Measurements from ENCODE around the gene WIF1.

WIF1 gene

GRCh38 chr12:65121049-65121955 lies at the start of gene WIF1:
WIF1 (minus strand) TSS chr12:65121305; CDS start chr12:65121191, 114 bp downstream.
- DNase-seq (ENCODE audit: low read depth), result no peak

- DNase-seq (ENCODE audit: low read depth), result peak; percentile 37
These were observed 49.2 kb upstream of the WIF1 start for GRCh38 chr12:65170209-65170881.

GRCh38 chr12:65169320-65170208 lies 48.5 kb upstream of the WIF1 start, which contains the start of gene LEMD3:
LEMD3 (plus strand) TSS chr12:65169583; CDS start chr12:65169597, 14 bp downstream.
- DNase-seq (ENCODE audit: low read depth), result peak; percentile 89

- DNase-seq (ENCODE audit: low read depth), result no peak
These were observed 47.7 kb upstream of the WIF1 start for GRCh38 chr12:65168681-65169319.

GRCh38 chr12:65164774-65165173 lies 43.7 kb upstream of the WIF1 start:
- DNase-seq (ENCODE audit: low read depth), result no peak

- DNase-seq (ENCODE audit: low read depth), result no peak
These were observed 43.1 kb upstream of the WIF1 start for GRCh38 chr12:65164244-65164643.

GRCh38 chr12:65162609-65163008 lies 41.5 kb upstream of the WIF1 start:
- DNase-seq (ENCODE audit: low read depth), result no peak

GRCh38 chr12:65157091-65157490 lies 36.0 kb upstream of the WIF1 start:
- no peak for DNase-seq (ENCODE audit: low read depth)

GRCh38 chr12:65156366-65156841 lies 35.3 kb upstream of the WIF1 start:
- DNase-seq (ENCODE audit: low read depth), result no peak

GRCh38 chr12:65155784-65156183 lies 34.7 kb upstream of the WIF1 start:
- no peak for DNase-seq (ENCODE audit: low read depth)

- DNase-seq (ENCODE audit: low read depth), result no peak
These were observed 31.5 kb upstream of the WIF1 start for GRCh38 chr12:65152596-65152995.

GRCh38 chr12:65152012-65152411 lies 30.9 kb upstream of the WIF1 start:
- DNase-seq (ENCODE audit: low read depth), result no peak

- no peak for DNase-seq (ENCODE audit: low read depth)
These were observed 26.3 kb upstream of the WIF1 start for GRCh38 chr12:65147312-65147905.

GRCh38 chr12:65140738-65141137 lies 19.6 kb upstream of the WIF1 start:
- no peak for DNase-seq (ENCODE audit: low read depth)

- no peak for DNase-seq (ENCODE audit: low read depth)
These were observed 18.3 kb upstream of the WIF1 start for GRCh38 chr12:65139389-65139788.

GRCh38 chr12:65133879-65134278 lies 12.8 kb upstream of the WIF1 start:
- no peak for DNase-seq (ENCODE audit: low read depth)

- DNase-seq (ENCODE audit: low read depth), result no peak
These were observed 5.4 kb upstream of the WIF1 start for GRCh38 chr12:65126482-65126881.

GRCh38 chr12:65125975-65126374 lies 4.9 kb upstream of the WIF1 start:
- DNase-seq (ENCODE audit: low read depth), result no peak

- no peak for DNase-seq (ENCODE audit: low read depth)
These were observed 4.1 kb upstream of the WIF1 start for GRCh38 chr12:65125247-65125646.

GRCh38 chr12:65123435-65124063 lies 2.4 kb upstream of the WIF1 start:
- no peak for DNase-seq (ENCODE audit: low read depth)

- DNase-seq (ENCODE audit: low read depth), result no peak
These were observed 1.6 kb upstream of the WIF1 start for GRCh38 chr12:65122703-65123102.

Data from activated T-helper 1 cell treated with Interleukin-2 at 50 U/mL for 16 hours (primary cell).